HFF-Myc (cell line): ENCODE data around the gene MTIF2.
"Not testable (repeated sequence)": the region's sequence is repeated elsewhere in the genome, so short reads cannot be mapped to it uniquely, and the experiment has no call there.

Source experiments
- DNase-seq: peaks from one replicate; pipeline ENCODE4 v3.0.0-alpha.2; 2011; ENCODE audit warnings: low read depth; ENCODE audit errors: extremely low read depth
- H3K4me3 ChIP-seq: replicated peaks from 2 replicates; pipeline ENCODE4 v1.5.1; 2011; ENCODE audit warnings: low read depth, mild to moderate bottlenecking, control low read depth, low read length
- CTCF ChIP-seq: IDR thresholded peaks from 2 replicates; pipeline ENCODE4 v1.5.1; 2012; ENCODE audit warnings: mild to moderate bottlenecking, low read depth, low read length, control low read depth; ENCODE audit errors: missing control alignments

The MTIF2 gene

GRCh38 chr2:55231546-55232083 lies 37.4 kb downstream of the MTIF2 start:
- DNase-seq: no peak
- TF ChIP-seq CTCF: no peak
- H3K4me3 ChIP-seq: peak overlapping the region; percentile 86

- peak overlapping the region; percentile 86; the same call in 1 of the 2 replicates for H3K4me3 ChIP-seq
- TF ChIP-seq CTCF: no peak
- no peak for DNase-seq
These were observed 38.5 kb downstream of the MTIF2 start for GRCh38 chr2:55230551-55230950.

GRCh38 chr2:55229221-55229620 lies 39.8 kb downstream of the MTIF2 start:
- DNase-seq: no peak
- no peak for TF ChIP-seq CTCF
- H3K4me3 ChIP-seq: no peak overlapping the region

DNA sequence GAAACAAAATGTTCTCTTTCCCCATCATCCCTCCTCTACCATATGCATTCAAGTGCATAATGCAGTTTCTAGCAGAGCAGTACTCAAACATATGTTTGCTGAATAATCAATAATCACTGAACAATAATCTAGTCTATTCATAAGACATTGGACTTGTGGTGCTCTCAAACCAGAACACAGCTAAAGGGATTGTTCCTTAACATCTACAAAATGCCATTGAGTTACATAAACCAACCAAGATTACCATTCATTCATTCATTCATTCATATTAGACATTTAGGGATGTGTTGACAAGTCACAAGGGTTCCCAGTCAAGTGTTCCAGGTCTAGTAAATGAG lies 40.8 kb downstream of the MTIF2 start:
- DNase-seq: no peak
- no peak for TF ChIP-seq CTCF
- no peak overlapping the region for H3K4me3 ChIP-seq

- H3K4me3 ChIP-seq, DNase-seq: not testable (repeated sequence)
These were observed 41.4 kb downstream of the MTIF2 start for GRCh38 chr2:55227437-55228225.

- no peak for TF ChIP-seq CTCF
- H3K4me3 ChIP-seq: no peak overlapping the region
- DNase-seq: no peak
These were observed 43.5 kb downstream of the MTIF2 start for GRCh38 chr2:55225481-55226020.

GRCh38 chr2:55224761-55225261 lies 44.2 kb downstream of the MTIF2 start:
- TF ChIP-seq CTCF: no peak
- no peak overlapping the region for H3K4me3 ChIP-seq
- DNase-seq: no peak
